ENCODE results near the gene ASB18.

The ASB18 gene

GRCh38 chr2:236172255-236173035 lies 91.8 kb downstream of the ASB18 start:
- no peak for DNase-seq

DNA sequence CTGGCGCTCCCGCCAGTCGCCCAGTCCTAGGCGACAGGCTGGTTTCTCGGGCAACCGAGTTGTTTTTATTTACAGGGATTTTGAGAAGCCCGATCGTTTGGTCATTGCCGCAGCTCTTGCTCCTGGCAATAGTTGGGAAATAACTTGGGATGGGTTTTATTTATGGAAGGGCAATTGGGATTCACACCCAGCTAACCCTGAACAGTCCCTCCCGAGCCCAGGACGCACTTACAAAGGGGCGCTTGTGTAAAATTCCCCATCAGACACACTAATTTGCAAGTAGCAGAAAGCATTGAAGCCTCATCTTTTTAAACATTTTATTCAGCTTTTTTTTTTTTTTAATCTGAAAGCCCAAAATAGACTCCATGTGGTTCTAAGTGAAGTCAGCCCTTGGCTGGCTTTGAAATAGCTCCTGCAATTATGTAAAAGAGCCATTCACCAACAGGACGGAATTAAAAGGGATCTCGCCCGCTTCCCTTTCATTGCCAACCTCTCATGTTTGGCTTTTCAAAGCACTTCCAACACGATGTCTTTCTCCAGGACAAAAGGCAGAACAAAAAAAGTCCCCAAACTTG lies 92.4 kb downstream of the ASB18 start:
- no peak for DNase-seq

- no peak for DNase-seq
Measured at GRCh38 chr2:236171181-236171679, 93.0 kb downstream of the ASB18 start.

GRCh38 chr2:236170590-236171165 lies 93.5 kb downstream of the ASB18 start:
- DNase-seq: no peak

GRCh38 chr2:236169741-236170589 lies 94.2 kb downstream of the ASB18 start:
- no peak for DNase-seq

DNA sequence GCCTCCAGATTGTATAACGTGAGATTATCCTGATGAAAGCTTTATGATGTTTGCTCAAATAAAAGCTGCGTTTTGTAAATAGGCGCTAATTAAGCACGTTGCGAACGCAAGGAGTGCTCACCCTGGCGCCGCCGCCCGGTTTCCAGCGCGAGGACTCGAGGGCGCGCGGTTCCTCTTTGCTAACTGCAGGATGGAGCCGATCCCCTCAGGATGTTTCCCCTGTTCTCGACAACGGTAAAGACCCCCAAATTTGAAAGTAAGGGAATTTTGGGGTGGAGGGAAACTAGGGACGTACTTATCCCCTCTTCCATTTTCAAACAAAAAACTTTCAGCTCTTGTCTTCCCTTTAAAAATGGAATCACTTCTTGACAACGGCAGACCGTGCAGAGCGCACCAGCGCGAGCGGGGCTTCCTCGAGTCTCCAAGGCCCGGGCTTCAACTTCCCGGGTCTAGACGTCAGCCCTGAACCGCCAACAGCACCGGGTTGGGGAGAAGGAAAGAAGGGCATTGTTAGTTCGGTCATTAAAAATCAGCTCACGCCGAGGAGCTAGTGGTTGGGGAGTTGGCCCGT lies 95.0 kb downstream of the ASB18 start:
- DNase-seq: no peak

GRCh38 chr2:236168110-236169080 lies 95.8 kb downstream of the ASB18 start, which contains the start of gene GBX2:
Gene GBX2, minus strand, starts transcription at chr2:236168386. Its CDS starts 415 bp downstream, at chr2:236167971.
- peak; percentile 37 for DNase-seq

DNA sequence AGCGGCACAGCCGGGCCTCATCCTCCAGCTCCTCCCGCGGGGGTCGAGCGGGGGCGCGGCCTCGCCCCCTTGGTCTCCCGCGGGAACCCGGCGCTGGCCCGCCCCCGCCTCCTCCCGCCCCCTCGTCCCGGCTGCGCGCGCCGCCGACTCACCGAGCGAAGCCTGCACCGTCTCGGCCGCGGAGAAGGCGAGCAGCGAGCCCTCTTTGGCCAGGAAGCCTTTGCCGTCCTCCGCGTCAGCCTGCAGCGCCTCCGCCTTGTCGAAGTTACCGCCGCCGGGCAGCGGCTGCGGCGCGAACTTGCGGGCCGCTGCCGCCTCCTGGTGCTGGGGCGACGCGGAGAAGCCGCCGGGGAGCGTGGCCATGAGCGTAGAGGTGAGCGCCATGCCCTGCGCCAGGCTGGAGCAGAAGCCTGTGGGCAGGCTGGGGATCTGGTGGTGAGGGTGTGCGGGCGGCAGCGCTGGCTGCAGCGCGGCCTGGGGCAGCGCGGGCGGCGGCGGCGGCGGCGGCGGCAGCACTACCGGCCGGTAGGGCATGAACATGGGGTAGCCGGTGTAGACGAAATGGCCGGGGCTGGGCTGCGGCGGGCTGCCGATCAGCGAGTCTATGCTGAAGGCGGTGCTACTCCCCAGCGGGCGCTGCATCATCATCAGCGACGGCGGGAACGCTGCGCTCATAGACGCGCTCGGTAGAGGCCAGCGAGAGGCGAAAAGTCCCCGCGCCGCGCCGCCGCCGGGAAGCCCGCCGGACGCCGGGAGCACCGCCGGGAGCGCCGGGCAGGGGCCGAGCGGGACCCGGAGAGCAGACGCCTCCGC lies 96.7 kb downstream of the ASB18 start:
- DNase-seq: no peak

DNA sequence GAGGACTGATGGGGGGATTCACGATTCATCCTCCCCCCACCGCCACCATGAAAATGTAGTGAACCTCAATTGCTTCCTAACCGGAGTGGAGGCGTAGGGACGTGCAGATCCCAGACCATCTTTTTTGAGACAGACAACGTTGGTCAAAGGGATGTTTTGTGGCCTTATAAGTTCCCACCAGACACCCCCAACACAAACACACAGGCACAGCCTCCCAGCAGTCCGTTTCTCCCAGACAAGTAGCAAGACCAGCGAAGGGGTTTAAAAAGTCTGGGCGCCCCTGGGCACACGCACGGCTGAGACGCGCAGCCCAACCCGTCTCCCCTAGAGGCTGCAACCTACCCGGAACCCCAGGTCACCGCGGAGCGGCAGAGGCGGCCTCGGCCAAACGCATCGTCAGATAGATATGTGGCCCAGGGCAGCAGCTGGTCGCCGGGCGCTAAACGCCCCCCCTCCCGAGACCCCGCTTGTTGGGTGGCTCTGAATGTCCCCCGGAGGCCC lies 97.4 kb downstream of the ASB18 start:
- DNase-seq: no peak

GRCh38 chr2:236165842-236166795 lies 98.1 kb downstream of the ASB18 start:
- DNase-seq: no peak

- no peak for DNase-seq
Measured at GRCh38 chr2:236164925-236165841, 99.0 kb downstream of the ASB18 start.

DNA sequence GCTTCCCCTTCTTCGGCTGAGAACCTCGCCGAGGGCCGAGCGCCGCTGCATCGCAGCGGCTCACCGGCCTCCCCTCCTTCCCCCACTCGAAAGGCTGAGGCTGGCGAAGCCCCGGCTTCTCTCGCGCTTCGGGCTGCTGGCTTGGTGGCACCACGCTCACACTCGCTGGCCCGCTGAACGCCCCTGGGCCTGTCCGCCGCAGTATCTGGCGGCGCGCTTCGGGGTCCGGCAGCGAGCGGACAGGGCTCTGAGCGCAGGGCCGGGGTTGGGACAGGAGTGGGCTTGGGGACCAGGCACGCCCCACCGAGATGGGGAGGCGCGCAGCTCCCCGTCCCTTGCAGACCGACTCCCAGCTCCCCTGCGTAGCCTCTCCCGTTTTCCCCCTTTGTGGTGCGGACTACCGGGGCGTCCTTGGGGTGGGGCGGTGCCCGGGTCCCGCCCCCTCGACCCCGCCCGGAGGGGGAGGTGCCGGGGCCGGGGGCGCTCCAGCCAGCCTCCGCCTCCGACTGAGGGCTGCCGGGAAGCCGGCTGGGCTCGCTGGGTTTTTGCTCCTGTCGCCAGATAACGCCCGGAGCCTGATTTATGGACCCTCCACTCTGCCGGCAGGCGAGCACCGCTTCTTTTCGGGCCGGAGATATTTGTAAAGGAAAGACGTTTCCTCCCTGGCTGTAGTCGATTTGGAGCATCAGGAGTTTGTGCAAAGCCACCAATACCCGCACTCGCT lies 99.8 kb downstream of the ASB18 start:
- no peak for DNase-seq

- DNase-seq: no peak
Measured at GRCh38 chr2:236163471-236164200, 100.6 kb downstream of the ASB18 start.

DNA sequence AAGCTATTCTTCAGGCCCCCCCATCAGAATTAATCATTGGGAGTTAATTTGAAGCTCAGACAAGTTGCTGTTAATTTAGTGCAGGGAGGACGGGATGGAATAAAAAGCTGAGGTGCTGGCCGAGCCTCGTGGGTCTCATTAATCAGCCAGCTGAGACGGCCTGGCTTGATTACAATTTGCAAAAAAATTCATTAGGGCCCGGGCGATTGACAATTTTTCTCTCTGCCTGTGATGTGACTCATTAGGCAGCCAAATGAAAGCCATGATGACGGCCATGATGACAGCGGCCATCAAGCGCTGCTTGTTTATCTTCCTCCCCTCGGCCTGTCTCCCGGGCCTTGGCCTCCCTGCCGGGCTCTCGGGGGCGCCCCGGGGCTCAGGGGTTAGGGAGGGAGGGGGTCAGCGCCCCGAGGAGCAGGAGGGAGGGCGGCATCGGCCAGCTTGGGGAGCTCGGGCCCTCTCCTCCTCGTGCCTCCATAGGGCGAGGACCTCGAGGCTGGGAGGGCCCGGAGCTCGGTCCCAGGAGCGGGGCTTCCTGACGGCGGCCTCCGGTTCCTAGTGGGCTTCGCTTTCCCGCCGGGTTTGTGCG lies 101.2 kb downstream of the ASB18 start:
- DNase-seq: no peak

DNA sequence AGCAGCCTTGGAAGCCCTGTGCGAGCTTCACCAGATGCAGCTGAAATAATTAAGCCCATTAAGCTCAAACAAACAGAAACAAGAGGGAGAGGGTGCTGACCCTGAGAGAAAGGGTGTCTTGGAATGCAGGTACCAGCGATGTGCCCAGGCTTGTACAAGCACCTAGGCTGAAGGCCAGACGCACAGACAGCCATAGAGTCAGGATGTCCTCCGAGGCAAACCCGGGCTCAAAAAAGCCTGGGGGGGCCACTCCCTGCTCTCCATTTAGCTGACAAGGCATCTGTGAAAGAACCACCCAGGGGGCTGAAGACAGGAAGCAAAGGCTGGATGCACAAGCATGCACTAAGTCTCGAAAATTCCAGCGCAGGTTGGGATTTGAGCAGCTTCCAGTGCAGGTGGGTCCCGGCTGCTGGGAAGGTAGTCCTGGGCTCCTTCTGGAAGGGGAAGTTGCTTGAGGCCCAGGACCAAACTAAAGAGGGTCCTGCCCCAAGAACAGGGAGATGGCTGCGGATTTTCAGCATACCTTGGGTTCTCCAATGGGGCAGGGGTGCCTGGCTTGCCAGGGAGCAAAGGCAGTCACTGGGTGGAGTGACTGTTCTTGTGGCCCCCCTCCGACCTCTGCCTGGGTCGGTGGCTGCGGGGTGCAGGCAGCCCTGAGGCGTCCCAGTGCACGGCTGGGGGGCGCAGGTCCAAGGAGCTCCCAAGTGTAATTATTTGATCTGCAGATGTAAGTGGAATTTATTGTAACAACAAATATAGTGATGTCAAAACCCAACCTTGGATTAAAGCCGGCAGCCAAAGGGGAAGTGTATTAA lies 102.0 kb downstream of the ASB18 start:
- no peak for DNase-seq
